HG02798 (cell line): ENCODE results near the gene DPP10.
"Not testable (repeated sequence)": the region's sequence is repeated elsewhere in the genome, so short reads cannot be mapped to it uniquely, and the experiment has no call there.

Source experiments
- ATAC-seq: cut with Tn5 transposase; IDR thresholded peaks from one replicate; pipeline ENCODE4 v1.9.1; 2021; ENCODE audit warnings: mild to moderate bottlenecking; ENCODE audit not compliant: unreplicated experiment, poor library complexity

DPP10 gene

GRCh38 chr2:115364093-115364492 lies 921.7 kb downstream of the DPP10 start:
- ATAC-seq = no peak

- ATAC-seq = no peak
Measured at GRCh38 chr2:115369400-115369799, 927.0 kb downstream of the DPP10 start.

- no peak for ATAC-seq
Measured at GRCh38 chr2:115374981-115375380, 932.5 kb downstream of the DPP10 start.

GRCh38 chr2:115384399-115384798 lies 942.0 kb downstream of the DPP10 start:
- no peak for ATAC-seq

GRCh38 chr2:115386465-115386864 lies 944.0 kb downstream of the DPP10 start:
- no peak for ATAC-seq

- no peak for ATAC-seq
Measured at GRCh38 chr2:115389024-115389423, 946.6 kb downstream of the DPP10 start.

GRCh38 chr2:115389898-115390565 lies 947.6 kb downstream of the DPP10 start:
- no peak for ATAC-seq

- ATAC-seq = no peak
Measured at GRCh38 chr2:115396579-115396978, 954.1 kb downstream of the DPP10 start.

- ATAC-seq = no peak
Measured at GRCh38 chr2:115400940-115401339, 958.5 kb downstream of the DPP10 start.

GRCh38 chr2:115412501-115412900 lies 970.1 kb downstream of the DPP10 start:
- ATAC-seq = no peak

- ATAC-seq = no peak
Measured at GRCh38 chr2:115413791-115414190, 971.4 kb downstream of the DPP10 start.

GRCh38 chr2:115414466-115414865 lies 972.0 kb downstream of the DPP10 start:
- no peak for ATAC-seq

GRCh38 chr2:115422004-115422634 lies 979.7 kb downstream of the DPP10 start:
- no peak for ATAC-seq

- ATAC-seq = no peak
Measured at GRCh38 chr2:115427436-115427835, 985.0 kb downstream of the DPP10 start.

GRCh38 chr2:115440746-115441145 lies 998.3 kb downstream of the DPP10 start:
- ATAC-seq = not testable (repeated sequence)

- ATAC-seq = no peak
Measured at GRCh38 chr2:115443539-115444185, 1001.2 kb downstream of the DPP10 start.

GRCh38 chr2:115460008-115460407 lies 1017.6 kb downstream of the DPP10 start:
- ATAC-seq = no peak

GRCh38 chr2:115480741-115481140 lies 1038.3 kb downstream of the DPP10 start:
- ATAC-seq = no peak

- no peak for ATAC-seq
Measured at GRCh38 chr2:115481842-115482241, 1039.4 kb downstream of the DPP10 start.

- ATAC-seq = no peak
Measured at GRCh38 chr2:115483666-115484065, 1041.2 kb downstream of the DPP10 start.

- ATAC-seq = no peak
Measured at GRCh38 chr2:115484486-115484885, 1042.0 kb downstream of the DPP10 start.

GRCh38 chr2:115484983-115485382 lies 1042.5 kb downstream of the DPP10 start:
- no peak for ATAC-seq
